ENCODE data around the gene TNFRSF25. TPM values are rescaled to one million over a fixed set of nuclear protein-coding genes. Genes with fewer than 3 reads are reported as not detected.

TNFRSF25 gene
- total RNA-seq, 1 donor: 2.0 TPM

DNA sequence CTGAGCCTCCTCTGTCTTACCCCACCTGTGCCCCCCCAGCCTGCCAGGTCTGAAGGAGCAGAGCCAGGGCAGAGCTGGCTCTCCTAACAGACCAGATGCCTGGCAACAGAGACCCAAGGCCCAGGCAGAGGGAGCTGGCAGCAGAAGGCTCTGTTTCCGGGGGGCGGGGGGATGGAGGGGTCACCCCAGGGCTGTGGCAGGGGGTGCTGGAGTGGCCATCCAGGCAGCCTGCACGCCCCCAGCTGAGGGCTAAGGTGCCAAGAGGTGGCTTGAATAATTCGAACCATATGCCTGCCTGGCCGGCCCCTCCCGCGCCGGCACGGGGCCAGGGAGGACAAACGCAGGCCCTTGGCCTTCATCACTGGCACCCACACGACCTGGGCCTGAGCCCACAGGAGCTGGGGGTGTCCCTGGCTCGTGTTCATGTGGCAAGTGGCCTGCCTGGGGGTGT, 41.5 kb upstream of the TNFRSF25 start:
- no peak for TF ChIP-seq CTCF (IDR thresholded peaks at IDR 0.05; ENCODE audit: insufficient read depth, low read length)
- DNase-seq (ENCODE audit: low read depth): peak; percentile 38
- no peak overlapping the region for H3K4me3 ChIP-seq (ENCODE audit: low read depth, low read length)

DNA sequence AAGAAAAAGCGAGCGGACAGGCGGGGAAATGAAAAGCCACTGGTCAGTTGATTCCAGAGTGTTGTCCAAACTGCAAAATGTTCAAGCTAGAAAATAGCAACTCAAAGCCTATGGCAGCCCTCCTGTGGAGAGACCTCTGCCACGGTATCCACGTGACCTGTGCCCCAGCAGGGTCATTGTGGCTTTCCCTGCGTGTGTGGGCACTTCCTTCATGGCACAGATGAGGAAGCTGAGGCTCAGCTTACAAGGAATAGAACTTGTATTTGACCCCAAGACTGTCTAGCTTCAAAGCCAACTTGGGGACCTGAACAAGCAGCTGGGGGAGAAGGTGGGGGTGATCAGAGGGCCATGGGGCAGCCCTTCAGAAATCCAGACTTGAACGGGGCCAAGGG, 41.1 kb upstream of the TNFRSF25 start:
- TF ChIP-seq CTCF (IDR thresholded peaks at IDR 0.05; ENCODE audit: insufficient read depth, low read length): no peak
- H3K4me3 ChIP-seq (ENCODE audit: low read depth, low read length): no peak overlapping the region
- DNase-seq (ENCODE audit: low read depth): no peak

- no peak overlapping the region for H3K4me3 ChIP-seq (ENCODE audit: low read depth, low read length)
- no peak for DNase-seq (ENCODE audit: low read depth)
- TF ChIP-seq CTCF (IDR thresholded peaks at IDR 0.05; ENCODE audit: insufficient read depth, low read length): no peak
Measured at GRCh38 chr1:6506210-6507036, 40.5 kb upstream of the TNFRSF25 start.

DNA sequence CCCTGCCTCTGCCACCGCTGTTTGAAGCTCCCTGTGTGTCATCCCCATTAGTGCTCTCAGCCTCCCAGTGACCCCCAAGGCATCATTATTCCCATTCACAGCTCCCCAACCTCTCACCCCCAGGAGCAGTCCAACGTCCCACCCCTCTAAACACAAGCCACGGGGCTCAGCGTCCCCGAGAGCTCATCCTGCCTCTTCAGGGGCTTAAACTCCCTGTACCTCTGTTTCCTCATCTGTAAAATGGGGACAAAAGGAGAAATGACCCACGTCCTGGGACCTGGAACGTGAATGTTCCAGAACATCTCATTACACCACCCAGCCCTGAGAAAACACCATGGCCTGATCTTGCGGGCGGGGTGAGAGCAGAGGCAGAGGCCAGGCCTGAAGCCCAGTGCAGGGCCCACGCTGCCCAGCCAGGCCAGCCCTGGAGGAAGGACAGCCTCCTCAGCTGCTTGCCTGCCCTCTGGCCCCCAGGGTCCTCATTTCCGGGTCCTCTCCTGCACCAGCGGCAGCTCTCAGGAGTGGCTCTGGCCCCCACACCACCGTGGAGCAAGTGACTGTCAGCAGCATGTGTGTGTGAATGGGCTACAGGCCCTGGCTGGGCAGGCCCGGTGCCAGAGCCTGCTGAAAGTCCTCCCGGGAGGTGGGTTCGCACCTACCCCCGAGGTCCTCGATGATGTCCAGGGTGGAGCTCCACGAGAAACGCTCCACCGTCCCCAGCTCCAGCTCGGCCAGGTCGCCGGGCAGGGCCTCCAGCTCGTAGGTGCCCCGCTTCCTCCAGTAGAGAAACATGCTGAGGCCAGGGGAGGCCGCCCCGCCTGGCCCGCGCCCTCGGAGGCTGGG, 39.6 kb upstream of the TNFRSF25 start:
- no peak for DNase-seq (ENCODE audit: low read depth)
- no peak overlapping the region for H3K4me3 ChIP-seq (ENCODE audit: low read depth, low read length)
- TF ChIP-seq CTCF (IDR thresholded peaks at IDR 0.05; ENCODE audit: insufficient read depth, low read length): no peak

DNA sequence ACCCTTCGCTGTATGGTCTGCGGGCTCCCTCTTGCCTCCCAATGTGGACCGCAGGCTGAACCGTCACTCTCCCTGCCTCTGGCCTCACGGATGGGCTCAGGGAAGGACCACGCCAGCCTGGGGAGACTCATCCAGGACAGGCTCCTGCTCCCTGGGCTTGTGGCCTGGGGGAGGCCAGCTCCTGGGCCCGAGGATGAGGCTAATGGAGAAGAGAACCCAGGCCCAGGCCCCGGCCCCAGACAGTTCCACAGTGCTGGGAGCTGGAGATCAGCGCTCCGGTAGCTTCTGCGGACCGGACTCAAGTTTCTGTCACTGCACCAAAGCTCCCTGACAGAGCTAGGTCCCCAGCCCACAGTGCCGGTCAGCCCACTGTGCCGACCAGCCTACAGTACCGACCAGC, 38.9 kb upstream of the TNFRSF25 start:
- no peak for TF ChIP-seq CTCF (IDR thresholded peaks at IDR 0.05; ENCODE audit: insufficient read depth, low read length)
- no peak overlapping the region for H3K4me3 ChIP-seq (ENCODE audit: low read depth, low read length)
- no peak for DNase-seq (ENCODE audit: low read depth)

- H3K4me3 ChIP-seq (ENCODE audit: low read depth, low read length): no peak overlapping the region
- DNase-seq (ENCODE audit: low read depth): no peak
- TF ChIP-seq CTCF (IDR thresholded peaks at IDR 0.05; ENCODE audit: insufficient read depth, low read length): no peak
Measured at GRCh38 chr1:6503884-6504602, 38.1 kb upstream of the TNFRSF25 start.
